NT2/D1 (cell line): ENCODE results near the gene RBM39.
"Not testable (repeated sequence)": the region's sequence is repeated elsewhere in the genome, so short reads cannot be mapped to it uniquely, and the experiment has no call there.

Source experiments
- DNase-seq: peaks from one replicate; pipeline ENCODE4 v3.0.0-alpha.2; 2011; ENCODE audit warnings: low read depth, low spot score
- H3K27me3 ChIP-seq: 2 replicates; pipeline ENCODE4 v1.6.0; 2011; ENCODE audit warnings: mild to moderate bottlenecking; ENCODE audit not compliant: insufficient read length, insufficient read depth
- H3K36me3 ChIP-seq: 2 replicates; pipeline ENCODE4 v1.6.1; 2011; ENCODE audit warnings: mild to moderate bottlenecking, low read length, mixed read lengths; ENCODE audit not compliant: insufficient read depth, insufficient read length
- H3K4me1 ChIP-seq: 2 replicates; pipeline ENCODE4 v1.5.1; 2011; ENCODE audit not compliant: insufficient read depth, insufficient read length
- H3K4me3 ChIP-seq: 2 replicates; pipeline ENCODE4 v1.5.1; 2011; ENCODE audit warnings: low read depth; ENCODE audit not compliant: insufficient read length
- H3K9ac ChIP-seq: 2 replicates; pipeline ENCODE4 v1.6.0; 2011; ENCODE audit warnings: low read depth; ENCODE audit not compliant: insufficient read length
- H3K9me3 ChIP-seq: 2 replicates; pipeline ENCODE4 v1.5.1; 2011; ENCODE audit warnings: mild to moderate bottlenecking, low read length; ENCODE audit not compliant: insufficient read depth
- SUZ12 ChIP-seq: IDR thresholded peaks from 2 replicates; pipeline ENCODE4 v1.6.1; 2011; ENCODE audit not compliant: insufficient read length, insufficient read depth; ENCODE audit errors: extremely low read depth
- YY1 ChIP-seq: IDR thresholded peaks from 2 replicates; pipeline ENCODE4 v1.6.1; 2011; ENCODE audit not compliant: insufficient read length, insufficient read depth
- ZNF274 ChIP-seq: IDR thresholded peaks from 2 replicates; pipeline ENCODE4 v1.6.1; 2011; ENCODE audit warnings: mild to moderate bottlenecking, low read depth, low read length

Gene RBM39

GRCh38 chr20:35729283-35729807, 12.7 kb downstream of the RBM39 start:
- no peaks in the 10 kb centered on the region for H3K27me3 ChIP-seq
- H3K4me1 ChIP-seq, result peaks cover 3% of the 10 kb centered on the region
- H3K36me3 ChIP-seq, result peaks cover 96% of the 10 kb centered on the region
- no peaks in the 10 kb centered on the region for H3K9me3 ChIP-seq
- H3K9ac ChIP-seq, result no peak overlapping the region
- TF ChIP-seq YY1, result no peak
- TF ChIP-seq ZNF274, result no peak
- no peak for TF ChIP-seq SUZ12
- no peak for DNase-seq
- H3K4me3 ChIP-seq, result no peak overlapping the region

GRCh38 chr20:35726842-35727711, 15.0 kb downstream of the RBM39 start:
- H3K27me3 ChIP-seq, result no peaks in the 10 kb centered on the region
- H3K9me3 ChIP-seq, result no peaks in the 10 kb centered on the region
- peaks cover 94% of the 10 kb centered on the region for H3K36me3 ChIP-seq
- DNase-seq, result no peak
- H3K9ac ChIP-seq, result no peak overlapping the region
- H3K4me3 ChIP-seq, result no peak overlapping the region
- H3K4me1 ChIP-seq, result peaks cover 3% of the 10 kb centered on the region
- no peak for TF ChIP-seq YY1
- TF ChIP-seq ZNF274, result no peak
- no peak for TF ChIP-seq SUZ12

GRCh38 chr20:35724321-35725230, 17.5 kb downstream of the RBM39 start:
- Histone ChIP-seq H3K4me3 (no peak overlapping the region), H3K4me1 (peaks cover 3% of the 10 kb centered on the region), H3K36me3 (peaks cover 94% of the 10 kb centered on the region), H3K9me3 (no peaks in the 10 kb centered on the region), H3K27me3 (no peaks in the 10 kb centered on the region), H3K9ac (no peak overlapping the region)
- no peak for TF ChIP-seq YY1
- TF ChIP-seq SUZ12, result no peak
- TF ChIP-seq ZNF274, result no peak
- DNase-seq, result no peak

GRCh38 chr20:35723652-35724320, 18.3 kb downstream of the RBM39 start:
- peaks cover 94% of the 10 kb centered on the region for H3K36me3 ChIP-seq
- DNase-seq, H3K27me3 ChIP-seq, H3K9me3 ChIP-seq, H3K4me1 ChIP-seq, H3K9ac ChIP-seq, H3K4me3 ChIP-seq: not testable (repeated sequence)

- H3K27me3 ChIP-seq, H3K9ac ChIP-seq, H3K4me3 ChIP-seq, H3K4me1 ChIP-seq, DNase-seq, H3K9me3 ChIP-seq: not testable (repeated sequence)
- H3K36me3 ChIP-seq, result peaks cover 93% of the 10 kb centered on the region
Measured at GRCh38 chr20:35723275-35723639, 18.8 kb downstream of the RBM39 start.

GRCh38 chr20:35721621-35722020, 20.4 kb downstream of the RBM39 start:
- no peaks in the 10 kb centered on the region for H3K9me3 ChIP-seq
- peaks cover 3% of the 10 kb centered on the region for H3K4me1 ChIP-seq
- H3K27me3 ChIP-seq, result no peaks in the 10 kb centered on the region
- no peak overlapping the region for H3K4me3 ChIP-seq
- no peak overlapping the region for H3K9ac ChIP-seq
- no peak for TF ChIP-seq ZNF274
- TF ChIP-seq YY1, result no peak
- no peak for TF ChIP-seq SUZ12
- peaks cover 93% of the 10 kb centered on the region for H3K36me3 ChIP-seq
- DNase-seq, result no peak

GRCh38 chr20:35721219-35721618, 20.8 kb downstream of the RBM39 start:
- no peak overlapping the region for H3K9ac ChIP-seq
- no peak overlapping the region for H3K4me3 ChIP-seq
- no peak for DNase-seq
- H3K4me1 ChIP-seq, result peaks cover 3% of the 10 kb centered on the region
- H3K27me3 ChIP-seq, result no peaks in the 10 kb centered on the region
- peaks cover 93% of the 10 kb centered on the region for H3K36me3 ChIP-seq
- no peaks in the 10 kb centered on the region for H3K9me3 ChIP-seq
- TF ChIP-seq ZNF274, result no peak
- TF ChIP-seq YY1, result no peak
- no peak for TF ChIP-seq SUZ12
